NCI-H1417 (cell line): ENCODE measurements around the gene ANKRD39.

Source experiments
- DNase-seq, 3 experiments: peaks; one replicate each; lab custom pipeline; 2025; lab: John Stamatoyannopoulos, UW

The ANKRD39 gene

GRCh38 chr2:96887493-96888012 lies 29.7 kb upstream of the ANKRD39 start:
- no peak for DNase-seq

GRCh38 chr2:96885432-96886347 lies 27.9 kb upstream of the ANKRD39 start:
- DNase-seq = no peak

GRCh38 chr2:96884299-96885094 lies 26.7 kb upstream of the ANKRD39 start:
- no peak for DNase-seq

- no peak for DNase-seq
Observed at GRCh38 chr2:96883306-96883705, 25.5 kb upstream of the ANKRD39 start.

GRCh38 chr2:96882906-96883305 lies 25.1 kb upstream of the ANKRD39 start:
- no peak for DNase-seq

- DNase-seq = no peak
Observed at GRCh38 chr2:96882230-96882629, 24.4 kb upstream of the ANKRD39 start.

GRCh38 chr2:96881349-96882195 lies 23.8 kb upstream of the ANKRD39 start:
- DNase-seq = peak in 1 of 3 experiments; percentile 6

GRCh38 chr2:96880891-96881273 lies 23.1 kb upstream of the ANKRD39 start:
- no peak for DNase-seq

GRCh38 chr2:96879545-96880040 lies 21.8 kb upstream of the ANKRD39 start:
- DNase-seq = no peak

- no peak for DNase-seq
Observed at GRCh38 chr2:96878796-96879544, 21.2 kb upstream of the ANKRD39 start.

GRCh38 chr2:96878171-96878570 lies 20.4 kb upstream of the ANKRD39 start:
- no peak for DNase-seq

- DNase-seq = no peak
Observed at GRCh38 chr2:96877631-96878092, 19.8 kb upstream of the ANKRD39 start.

- no peak for DNase-seq
Observed at GRCh38 chr2:96877042-96877451, 19.2 kb upstream of the ANKRD39 start.

- DNase-seq = no peak
Observed at GRCh38 chr2:96876269-96877041, 18.6 kb upstream of the ANKRD39 start.

GRCh38 chr2:96875498-96876268 lies 17.9 kb upstream of the ANKRD39 start:
- DNase-seq = no peak

GRCh38 chr2:96874198-96874831 lies 16.5 kb upstream of the ANKRD39 start:
- no peak for DNase-seq

GRCh38 chr2:96873651-96874096 lies 15.9 kb upstream of the ANKRD39 start:
- DNase-seq = no peak

- no peak for DNase-seq
Observed at GRCh38 chr2:96872591-96873349, 15.0 kb upstream of the ANKRD39 start.
